AG09319 (cell line): ENCODE data around the gene DRC1.

Source experiments
- DNase-seq: peaks from one replicate; pipeline ENCODE4 v3.0.0-alpha.2; 2010; ENCODE audit warnings: low read depth; ENCODE audit errors: extremely low read depth
- TF ChIP-seq, protein P1 (sequence below): IDR thresholded peaks from 2 replicates; pipeline ENCODE4 v1.5.1; 2011; ENCODE audit warnings: low read depth, mild to moderate bottlenecking, inconsistent platforms, low read length, moderate library complexity

DRC1 gene

GRCh38 chr2:26487192-26487591 lies 85.5 kb downstream of the DRC1 start:
- TF ChIP-seq, protein P1, sequence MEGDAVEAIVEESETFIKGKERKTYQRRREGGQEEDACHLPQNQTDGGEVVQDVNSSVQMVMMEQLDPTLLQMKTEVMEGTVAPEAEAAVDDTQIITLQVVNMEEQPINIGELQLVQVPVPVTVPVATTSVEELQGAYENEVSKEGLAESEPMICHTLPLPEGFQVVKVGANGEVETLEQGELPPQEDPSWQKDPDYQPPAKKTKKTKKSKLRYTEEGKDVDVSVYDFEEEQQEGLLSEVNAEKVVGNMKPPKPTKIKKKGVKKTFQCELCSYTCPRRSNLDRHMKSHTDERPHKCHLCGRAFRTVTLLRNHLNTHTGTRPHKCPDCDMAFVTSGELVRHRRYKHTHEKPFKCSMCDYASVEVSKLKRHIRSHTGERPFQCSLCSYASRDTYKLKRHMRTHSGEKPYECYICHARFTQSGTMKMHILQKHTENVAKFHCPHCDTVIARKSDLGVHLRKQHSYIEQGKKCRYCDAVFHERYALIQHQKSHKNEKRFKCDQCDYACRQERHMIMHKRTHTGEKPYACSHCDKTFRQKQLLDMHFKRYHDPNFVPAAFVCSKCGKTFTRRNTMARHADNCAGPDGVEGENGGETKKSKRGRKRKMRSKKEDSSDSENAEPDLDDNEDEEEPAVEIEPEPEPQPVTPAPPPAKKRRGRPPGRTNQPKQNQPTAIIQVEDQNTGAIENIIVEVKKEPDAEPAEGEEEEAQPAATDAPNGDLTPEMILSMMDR: no peak
- DNase-seq: no peak

DNA sequence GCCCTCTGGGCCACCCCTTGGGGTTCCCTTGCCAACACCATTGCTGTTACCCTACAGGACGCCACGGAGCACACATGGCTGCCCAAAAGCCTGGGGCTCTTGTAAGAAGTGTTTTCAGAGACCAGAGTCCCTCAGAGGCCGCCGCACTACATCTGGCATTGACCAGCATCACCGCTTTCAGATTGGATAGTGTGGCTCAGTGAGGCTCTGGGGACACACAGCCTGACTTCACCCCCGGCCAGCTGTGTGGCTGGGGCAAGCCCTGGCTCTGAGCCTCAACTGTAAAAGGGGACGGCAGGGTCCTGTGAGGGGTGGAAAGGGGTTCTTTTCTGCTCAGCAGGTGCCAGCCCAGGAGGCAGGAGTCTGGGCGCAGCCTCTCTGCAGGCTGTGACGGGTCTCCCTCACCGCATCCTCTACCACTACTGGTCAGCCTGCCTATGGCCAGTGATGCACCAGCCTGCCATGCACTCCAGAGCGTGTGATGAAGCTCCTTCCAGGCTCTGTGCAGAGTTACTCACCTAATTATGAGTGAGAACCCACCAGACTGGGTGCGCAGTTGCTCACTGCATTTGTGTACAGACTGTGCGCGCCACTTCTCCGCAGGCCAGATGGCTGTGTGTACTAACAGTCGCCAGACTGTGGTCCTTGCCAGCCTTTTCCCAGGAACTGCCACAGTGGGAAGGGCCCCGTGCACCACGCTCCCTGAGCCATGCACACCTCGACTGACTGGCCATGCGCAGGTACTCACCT lies 86.9 kb downstream of the DRC1 start:
- DNase-seq: no peak
- TF ChIP-seq, protein P1: no peak

GRCh38 chr2:26489213-26489850 lies 87.6 kb downstream of the DRC1 start:
- no peak for DNase-seq
- TF ChIP-seq, protein P1: no peak

DNA sequence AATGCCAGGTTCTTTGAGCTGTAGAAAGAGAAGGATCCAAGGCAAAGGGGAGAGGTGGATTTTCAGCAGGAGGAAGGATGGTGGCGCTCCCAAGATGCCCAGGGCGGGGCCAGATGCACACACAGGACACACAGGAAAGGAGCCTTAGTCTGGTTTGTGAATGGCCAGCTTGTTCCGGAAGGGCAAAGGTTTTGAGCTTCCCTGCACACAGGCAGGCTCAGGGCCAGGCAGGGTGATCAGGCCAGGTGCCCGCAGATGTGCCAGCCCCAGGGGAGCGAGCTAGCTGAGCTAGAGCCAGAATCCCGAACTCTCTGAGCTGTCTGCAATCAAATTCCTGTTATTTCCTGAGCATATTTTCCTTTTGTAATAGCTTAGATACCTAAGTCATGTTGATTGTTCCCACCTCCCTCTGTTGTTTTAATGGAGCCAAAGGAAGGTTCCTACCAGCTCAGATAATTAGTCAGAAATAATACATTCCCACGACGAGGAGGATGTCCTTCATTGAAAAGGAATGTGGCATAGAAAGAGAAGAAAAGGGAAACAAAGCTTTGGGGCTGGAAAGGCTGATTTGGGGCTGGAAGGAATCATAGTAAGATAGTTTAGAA lies 89.9 kb downstream of the DRC1 start:
- TF ChIP-seq, protein P1: no peak
- no peak for DNase-seq

DNA sequence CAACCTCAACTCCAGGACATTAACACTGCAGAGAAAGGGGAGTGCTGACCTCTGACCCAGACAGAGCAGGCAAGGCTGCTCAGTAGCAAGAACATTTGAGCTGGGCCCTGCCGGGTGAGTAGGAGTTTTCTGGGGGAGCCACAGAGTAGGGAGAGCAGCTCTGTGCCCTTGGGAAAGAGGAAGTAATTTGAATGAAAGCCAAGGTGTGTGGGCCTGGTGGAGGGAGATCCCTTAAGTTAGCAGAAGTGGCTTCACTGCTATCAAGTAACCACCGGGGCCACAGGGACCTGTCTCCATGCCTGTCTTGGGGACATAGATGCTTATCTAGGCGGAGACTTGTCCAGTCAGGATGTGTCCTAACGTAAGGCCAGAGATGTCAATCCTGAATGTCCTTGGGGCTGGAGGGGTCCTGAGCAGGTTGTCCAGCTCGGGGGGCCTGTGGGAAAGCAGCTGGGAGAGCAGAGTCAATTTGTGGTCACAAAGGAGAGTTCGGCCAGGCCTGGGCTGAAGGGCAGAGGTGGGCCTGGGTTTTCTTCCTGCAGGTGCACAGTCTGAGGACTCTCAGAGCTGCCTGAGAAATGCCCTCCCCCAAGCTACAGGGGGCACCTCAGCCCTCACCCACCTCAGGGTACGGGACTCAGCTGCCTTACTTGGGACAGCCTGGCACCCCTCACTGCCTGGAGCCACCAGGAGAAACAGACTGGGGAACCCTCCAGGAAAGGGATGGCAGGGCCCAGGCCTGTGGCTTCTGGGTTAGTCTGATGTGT lies 91.2 kb downstream of the DRC1 start:
- DNase-seq: no peak
- TF ChIP-seq, protein P1: no peak

DNA sequence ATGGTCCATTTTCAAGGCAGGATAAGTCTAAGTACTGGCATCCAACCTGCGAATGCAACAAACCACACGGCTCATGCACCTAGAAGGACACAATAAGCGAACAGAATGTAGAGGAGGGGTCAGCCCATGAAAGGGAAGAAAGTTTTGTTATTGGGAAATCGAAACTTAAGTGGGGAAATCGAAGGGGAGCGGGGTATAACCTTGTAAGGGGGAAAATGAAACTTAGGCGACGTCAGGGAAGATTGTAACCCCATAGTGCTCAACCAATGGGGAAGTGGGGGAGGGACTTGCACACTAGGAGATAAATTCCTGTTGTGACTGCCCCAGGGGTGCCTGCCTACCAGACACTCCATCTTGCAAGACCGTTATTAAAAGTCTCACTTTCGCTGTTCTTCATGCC lies 91.8 kb downstream of the DRC1 start:
- TF ChIP-seq, protein P1: no peak
- no peak for DNase-seq
